RCC 7860 (cell line): ENCODE results near the gene IMMP2L.

Experiments used
- DNase-seq: peaks from one replicate; pipeline ENCODE4 v3.0.0-alpha.2; 2015; ENCODE audit warnings: low spot score
- FAIRE-seq: peaks from 2 replicates; lab custom pipeline; 2012; peaks lifted over from hg19 to GRCh38; lab: Jason Lieb, UNC

Gene IMMP2L

DNA sequence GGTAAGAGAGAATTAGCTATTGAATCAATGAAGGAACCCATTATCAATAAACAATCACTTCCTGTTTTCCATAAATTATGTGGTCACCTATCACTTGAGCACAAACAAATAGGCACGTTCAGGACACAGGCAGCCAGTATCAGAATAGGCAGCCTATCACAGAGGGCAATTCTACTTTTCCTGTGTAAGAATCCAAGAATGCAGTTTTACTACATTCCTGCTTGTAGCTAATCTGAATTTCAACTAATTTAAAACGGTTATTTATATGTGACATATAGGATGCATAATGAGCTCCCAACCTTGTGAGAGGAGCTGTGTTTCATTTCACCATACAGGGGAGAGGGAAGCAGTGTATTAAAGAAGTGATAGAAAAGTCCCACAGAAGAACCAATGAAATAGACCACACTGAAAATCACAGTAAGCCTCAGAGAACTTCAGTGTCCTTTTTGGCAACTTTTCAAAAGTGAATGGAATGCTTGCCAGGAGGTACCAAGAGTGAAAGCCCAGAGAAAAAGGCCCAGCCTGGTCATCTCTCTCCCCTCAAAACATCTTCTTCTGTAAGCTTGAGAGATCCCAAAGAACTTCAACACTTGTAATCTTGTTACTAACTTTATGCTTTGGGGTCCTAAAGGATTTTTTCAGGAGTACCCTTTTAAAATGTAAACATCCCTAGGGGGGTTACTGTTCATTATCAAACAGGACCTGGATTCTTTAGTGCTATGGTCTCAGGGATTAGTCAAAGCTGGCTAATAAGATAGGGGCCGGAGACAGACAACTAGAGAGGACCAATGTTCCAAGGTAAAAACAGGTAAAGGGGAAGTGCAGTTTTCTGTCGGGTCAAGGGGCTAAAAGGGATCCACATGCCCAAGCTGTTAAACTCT is 1.3 kb downstream of the IMMP2L start:
- DNase-seq = peak; percentile 39
- FAIRE-seq = peak; percentile 17

DNA sequence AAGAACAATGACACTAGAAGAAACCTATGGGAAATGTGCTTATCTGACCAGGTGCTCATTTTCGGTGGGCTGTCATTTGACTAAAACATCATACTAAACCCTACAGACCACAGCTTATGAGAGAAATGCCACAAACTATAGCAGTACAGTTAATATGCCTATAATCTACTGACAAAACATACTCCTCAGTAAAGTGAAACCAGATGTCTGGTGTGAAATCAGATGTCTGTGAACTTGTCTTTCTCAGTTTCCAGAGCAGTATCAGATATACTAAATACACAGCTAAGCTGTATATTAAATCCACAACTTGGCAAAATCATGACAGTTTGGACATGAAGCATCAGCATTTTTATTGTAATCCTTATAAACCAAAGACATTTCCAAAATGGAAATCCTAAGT is 3.3 kb downstream of the IMMP2L start:
- no peak for DNase-seq
- no peak for FAIRE-seq

DNA sequence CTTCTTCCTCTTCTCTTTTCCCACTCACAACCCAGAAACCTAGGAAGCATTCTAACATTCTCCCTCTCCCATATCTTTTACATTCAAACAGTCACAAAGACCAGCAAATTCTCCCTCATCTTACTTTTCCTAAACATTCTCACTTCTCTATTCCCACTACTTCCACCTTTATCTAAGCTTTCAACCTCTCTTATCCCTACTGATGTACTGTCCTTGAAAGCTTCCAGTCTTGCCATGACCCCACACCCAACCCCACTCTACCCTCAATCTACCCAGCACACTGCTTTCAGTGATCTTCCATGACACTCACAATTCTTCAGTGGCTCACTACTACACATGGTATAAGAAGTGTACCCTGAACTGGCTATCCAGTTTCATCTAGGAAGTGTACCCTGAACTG is 5.3 kb downstream of the IMMP2L start:
- FAIRE-seq (no peak), DNase-seq (no peak)

DNA sequence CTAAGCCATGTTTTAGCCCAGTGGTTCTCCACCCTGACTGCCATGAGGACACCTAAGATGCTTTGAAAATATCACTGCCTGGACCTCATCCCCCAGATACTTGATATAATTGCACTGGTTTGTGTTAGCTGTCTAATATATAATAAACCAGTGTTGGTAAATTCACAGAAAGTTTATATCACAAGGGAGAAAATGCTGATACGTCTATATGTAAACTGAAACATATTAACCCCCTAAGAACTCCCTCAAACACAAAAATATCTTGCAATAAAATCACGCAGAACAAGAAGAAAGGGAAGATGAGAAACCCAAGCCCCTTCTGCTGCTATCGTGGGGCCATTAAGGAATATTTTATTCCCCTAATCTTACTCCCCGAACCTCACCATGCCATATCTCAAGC is 8.2 kb downstream of the IMMP2L start:
- DNase-seq = no peak
- no peak for FAIRE-seq

DNA sequence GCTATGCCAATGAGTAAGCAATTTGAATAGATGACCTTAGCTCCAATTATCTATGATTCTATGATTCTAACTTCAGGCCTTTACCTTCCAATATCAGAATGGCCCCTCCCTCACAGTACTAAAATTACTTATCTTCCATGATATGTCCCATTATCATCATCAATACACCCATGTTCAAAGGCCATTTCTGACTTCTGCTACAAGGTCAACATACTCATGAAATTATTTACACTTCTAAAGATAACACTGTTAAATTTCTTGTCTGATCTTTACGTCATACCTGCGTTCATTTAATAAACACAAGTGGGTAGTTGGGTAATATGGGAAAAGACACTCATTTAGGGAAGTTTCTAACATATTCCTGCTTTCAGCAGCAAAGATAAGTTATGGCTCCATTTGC is 21.2 kb downstream of the IMMP2L start:
- DNase-seq (no peak), FAIRE-seq (no peak)

DNA sequence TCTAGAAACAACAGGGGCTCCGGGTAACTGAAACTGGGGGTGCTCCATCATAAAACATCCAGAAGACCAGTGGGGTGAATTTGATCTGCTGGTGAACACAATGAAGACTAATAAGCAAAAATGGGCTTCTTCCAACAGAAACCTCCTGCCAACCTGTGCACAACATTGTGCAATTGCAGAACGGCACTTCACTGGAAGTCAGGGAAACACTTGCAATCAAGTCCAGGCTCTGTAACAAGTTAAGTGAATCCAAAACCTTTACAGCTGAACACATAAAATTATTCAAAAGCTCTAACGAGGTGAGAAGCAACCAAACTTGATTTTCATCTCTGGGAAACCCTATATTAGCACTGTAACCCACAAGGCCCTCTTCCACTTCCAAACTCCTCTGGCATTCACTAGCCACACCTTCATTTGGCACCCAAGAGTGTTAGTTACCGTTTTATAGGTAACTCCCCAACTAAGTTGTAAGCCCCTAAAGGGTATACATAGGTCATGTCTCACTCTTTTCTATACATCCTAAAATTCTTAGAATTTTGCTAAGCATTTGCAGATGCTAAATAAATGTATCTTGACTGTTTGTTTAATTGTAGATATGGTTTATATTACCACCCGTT is 22.0 kb downstream of the IMMP2L start:
- DNase-seq (no peak), FAIRE-seq (no peak)

DNA sequence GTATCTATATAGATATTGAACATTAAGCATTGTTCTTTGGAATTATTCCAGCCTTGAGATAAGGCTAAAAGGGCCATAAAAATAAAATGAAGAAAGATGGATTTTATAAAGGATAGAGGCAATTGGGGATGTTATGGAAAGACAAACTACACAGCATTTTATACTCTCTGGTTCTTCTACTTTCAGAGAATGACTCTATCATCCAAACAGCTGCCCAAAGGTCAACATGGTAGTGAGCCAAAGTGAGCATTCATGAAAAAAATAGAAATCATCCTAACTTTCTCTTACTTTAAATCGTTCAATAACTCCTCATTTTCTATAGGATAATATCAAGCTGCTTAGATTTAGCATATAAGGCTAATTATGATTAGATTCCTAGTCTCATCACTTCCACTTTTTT is 25.2 kb downstream of the IMMP2L start:
- FAIRE-seq = no peak
- DNase-seq = no peak

DNA sequence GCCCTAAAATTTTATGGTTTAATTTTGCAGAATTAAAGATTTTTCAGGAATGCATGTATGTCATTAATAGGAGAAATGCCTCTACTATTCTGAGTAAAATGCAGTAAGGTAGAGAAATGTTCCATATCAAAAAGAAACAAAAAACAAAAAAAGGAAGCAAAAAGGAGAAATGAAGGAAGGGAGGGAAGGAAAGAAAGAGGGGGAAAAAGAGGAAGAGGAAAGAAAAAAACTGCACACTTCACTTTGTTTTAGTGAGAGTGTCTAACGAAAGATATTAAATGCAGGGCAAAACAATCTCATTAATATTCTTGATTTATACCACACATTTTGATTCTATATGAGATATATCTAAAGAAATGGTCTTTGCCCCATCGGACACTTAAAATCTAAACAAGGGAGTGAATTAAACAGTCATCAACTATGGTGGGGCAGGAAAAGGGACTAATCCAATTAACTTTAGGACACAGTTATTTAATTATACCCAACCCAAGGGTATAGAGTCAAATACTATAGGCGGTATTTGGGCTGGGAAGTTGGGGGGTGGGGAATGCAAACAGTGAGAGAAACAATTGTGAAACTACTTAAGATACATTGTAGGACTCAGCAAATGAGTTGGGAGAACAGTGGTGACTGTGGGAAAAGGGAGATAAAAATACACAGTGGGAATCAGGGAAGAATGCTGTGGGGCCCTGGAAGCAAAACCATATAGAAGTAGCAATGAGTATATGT is 27.0 kb downstream of the IMMP2L start:
- FAIRE-seq (no peak), DNase-seq (no peak)

DNA sequence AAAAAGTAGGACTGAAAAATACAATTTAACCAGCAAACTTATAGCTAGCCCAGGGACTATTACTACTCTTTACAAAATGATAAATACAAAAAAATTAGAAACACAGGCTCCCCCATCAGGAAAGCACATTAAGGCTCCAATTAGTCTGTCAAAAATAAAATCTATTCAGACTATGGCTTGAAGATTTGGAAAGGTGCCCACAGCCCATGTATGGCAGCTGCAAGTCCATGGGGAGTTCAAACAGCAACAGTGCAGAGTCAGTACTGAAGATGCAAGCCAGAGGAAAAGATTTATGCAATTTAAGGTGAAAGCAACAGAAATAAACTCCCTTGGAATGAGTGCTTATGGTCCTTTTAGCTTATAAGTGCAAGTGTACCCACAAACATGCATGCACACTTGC is 29.7 kb downstream of the IMMP2L start:
- FAIRE-seq (no peak), DNase-seq (no peak)

DNA sequence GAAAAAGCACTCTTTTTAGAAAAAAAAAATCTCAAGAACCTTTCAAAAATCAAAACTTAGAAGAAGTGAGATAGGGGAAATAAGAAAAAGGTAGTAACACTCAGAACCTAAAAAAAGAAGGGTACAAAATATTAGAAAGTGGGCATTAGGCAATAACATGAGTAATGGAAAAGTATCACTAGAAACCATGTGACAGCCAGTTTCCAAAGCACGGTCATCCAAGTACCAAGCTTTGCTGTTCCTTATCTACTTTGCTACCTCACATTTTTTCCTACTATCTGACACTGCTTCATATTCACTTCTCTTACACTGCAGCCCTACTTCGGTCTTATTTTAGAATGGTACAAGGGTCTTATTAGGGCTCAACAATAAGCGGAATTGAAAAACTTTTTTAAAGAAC is 30.3 kb downstream of the IMMP2L start:
- no peak for DNase-seq
- FAIRE-seq = no peak

DNA sequence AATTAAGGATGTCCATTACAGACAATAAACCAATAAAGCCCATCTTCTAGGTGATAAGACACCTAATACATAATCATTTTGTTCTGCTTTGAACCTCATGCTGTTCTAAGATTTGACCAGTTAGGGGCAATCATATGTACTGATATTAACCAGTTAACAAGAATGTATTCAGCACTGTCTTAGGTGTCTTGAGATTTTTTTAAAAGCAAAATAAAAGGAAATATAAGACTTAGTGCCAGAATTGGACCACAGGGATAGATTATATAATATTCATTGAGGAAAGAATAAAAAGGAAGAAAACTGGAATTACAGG is 32.0 kb downstream of the IMMP2L start:
- DNase-seq = no peak
- no peak for FAIRE-seq

DNA sequence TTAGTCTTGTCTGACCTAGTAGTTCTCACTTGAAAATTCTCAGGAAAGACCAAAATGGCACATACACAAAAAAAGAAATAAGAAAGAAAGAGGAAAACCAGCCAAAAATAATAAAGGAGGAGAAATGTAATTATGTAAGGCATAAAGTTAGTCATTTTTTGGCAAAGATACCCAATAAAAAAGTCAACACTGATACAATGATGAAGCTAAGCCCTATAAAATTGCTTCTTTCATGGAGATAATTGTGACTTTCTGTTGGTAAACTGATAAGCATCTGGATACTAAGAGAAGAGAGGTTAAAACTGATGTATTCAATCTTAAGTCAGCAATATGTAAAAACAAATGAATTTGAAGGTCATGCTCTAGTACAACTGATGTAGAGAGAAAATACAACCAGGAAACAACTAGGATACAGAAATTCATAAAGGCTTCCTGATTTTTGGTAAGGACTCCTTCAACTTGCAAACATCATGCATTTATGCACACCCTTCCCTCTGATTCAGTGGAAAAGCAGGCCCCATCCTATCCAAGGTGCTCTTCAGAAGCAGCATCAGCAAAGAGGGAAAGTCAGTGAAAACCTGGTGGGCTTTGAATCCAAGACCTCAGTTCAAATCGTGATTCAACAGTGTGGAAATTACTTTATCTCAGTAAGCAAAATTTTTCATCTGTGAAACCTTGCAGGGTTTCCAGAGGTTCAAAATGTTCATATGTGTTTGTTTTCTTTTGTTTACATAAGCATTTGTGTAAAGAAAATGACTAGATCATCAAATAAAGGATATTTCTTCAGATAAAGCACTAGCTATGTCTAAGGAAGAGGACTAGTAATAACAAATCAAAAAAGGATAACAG is 32.6 kb downstream of the IMMP2L start:
- FAIRE-seq = no peak

DNA sequence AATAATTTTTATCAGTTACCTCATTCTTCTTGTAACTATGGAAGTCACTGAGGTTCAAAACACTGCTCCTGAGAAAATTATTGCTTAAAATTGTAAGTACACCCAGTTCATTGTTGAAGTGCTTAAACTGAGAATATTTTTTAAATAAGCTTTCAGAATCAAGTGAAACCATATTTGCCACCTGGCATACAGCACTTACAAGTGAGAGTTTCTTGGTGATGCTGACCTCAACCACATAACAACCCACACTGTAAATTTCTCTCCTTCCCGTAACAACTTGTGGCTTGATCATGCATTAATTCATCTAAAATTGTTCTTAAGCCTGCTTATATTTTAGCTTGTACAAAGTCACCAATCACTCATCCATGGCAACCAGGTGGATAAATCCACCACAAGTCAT is 34.0 kb downstream of the IMMP2L start:
- FAIRE-seq = no peak
- no peak for DNase-seq

More for the DNA sequence above, 32.6 kb downstream of the IMMP2L start:
- DNase-seq = no peak

DNA sequence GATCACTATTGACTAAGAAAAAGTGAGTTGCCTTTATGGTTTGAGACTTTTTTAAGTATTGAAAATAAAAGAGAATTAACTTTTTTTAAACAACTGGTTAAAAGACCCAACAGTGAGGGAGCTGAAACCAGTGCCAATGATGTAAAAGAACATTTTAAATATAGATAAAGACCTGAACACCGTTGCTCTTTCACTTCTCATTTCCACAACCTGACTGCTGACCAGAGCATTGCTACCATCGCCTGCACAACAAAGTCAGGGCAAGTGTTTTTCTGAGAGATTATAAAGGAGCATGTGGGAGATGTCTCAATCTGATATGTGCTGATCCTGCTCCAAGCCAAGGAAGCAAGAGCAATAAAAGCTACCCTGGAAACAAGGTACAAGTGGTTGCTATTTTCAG is 34.7 kb downstream of the IMMP2L start:
- DNase-seq (no peak), FAIRE-seq (no peak)

DNA sequence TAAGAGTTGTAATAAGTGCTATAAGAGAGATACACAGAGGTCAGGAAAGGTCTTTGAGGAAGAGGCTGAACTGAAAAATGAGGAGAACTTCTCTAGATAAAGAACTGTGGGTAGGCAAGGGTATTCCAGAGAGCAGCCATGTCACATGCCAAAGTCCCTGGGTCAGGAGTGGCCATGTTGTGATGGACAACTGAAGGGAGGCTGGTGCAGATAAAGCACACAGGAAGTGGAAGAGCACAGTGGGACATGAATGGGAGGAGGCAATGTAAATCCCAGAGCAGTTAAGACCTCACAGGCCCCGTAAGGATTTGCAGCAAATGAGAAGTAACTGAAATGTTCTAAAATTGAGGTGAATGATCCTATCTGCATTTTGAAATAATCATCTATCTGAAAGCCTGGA is 37.2 kb downstream of the IMMP2L start:
- no peak for DNase-seq

DNA sequence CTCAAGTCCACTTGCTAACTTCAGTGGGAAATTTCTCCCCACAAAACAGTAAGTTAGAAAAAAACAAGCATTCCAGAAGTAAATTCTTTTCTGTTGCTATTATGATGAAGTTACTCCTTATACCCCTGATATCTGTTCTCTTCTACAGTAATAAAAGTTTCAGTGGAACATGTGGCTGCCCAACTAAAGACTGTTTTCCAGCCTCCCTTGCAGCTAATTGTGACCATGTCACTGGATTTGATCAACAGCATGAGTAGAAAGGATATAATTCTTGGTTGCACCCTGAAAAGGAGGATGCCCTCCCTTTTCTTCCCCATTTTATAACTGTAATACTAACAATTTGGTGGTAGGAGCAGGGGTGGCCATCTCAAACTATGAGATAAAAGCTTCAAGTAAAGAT is 40.6 kb downstream of the IMMP2L start:
- FAIRE-seq (no peak), DNase-seq (no peak)

More for the DNA sequence above, 37.2 kb downstream of the IMMP2L start:
- no peak for FAIRE-seq

DNA sequence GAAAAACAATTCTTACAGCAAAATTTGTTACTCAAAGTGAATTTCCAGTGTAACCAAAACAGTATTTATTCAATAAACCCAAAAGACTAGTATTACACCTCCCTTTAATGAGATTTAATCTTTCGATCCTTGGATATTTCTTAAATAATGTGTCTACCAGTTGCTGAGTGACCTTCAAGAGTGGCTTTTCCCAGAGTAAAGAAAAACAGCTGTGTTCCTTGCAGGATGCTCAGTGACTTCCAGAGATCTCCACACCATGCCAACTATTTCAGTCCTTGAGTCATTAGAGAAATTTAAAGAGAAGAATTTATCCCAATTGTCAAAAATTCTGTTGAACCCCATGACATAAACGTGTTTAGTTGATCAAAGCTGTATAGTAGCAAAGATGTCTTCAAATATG is 44.0 kb downstream of the IMMP2L start:
- FAIRE-seq (no peak), DNase-seq (no peak)

DNA sequence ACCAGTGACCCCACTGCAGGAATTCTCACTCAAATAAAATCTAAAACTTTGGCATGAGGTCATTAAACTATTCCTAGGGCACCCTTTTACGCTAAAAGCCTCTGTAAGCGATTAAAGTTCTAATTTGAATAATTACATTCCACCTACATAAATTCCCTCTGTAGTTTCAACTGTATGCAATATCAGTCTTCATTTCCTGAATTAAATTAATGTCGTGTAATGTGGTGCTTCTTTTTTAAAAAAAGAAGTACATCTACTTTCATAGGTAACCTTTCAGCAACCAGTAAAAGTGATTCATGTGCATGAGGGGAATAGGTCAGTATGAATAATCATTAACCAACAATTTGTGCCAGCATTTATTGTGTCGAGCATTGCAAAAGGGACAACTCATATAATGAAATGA is 44.7 kb downstream of the IMMP2L start:
- FAIRE-seq = peak; percentile 97

DNA sequence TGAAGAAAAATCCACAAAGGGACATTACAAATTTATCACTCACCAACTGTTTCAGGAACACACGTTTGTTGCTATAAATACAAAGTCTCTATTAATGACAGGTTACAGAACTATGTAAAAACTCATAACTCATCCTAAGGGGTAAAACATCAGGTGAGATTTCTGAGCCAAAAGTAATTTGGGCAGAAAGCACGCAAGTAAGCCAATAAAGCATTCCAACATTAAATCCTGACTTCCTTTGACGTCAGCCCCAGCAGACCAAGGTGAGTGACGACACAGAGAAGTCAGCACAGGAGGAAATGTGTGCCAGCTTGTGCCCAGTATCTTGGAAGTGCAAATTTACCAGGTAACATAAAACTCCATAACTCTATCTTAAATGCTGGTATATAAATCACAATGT is 45.7 kb downstream of the IMMP2L start:
- FAIRE-seq = no peak
- DNase-seq = peak; percentile 16

More for the DNA sequence above, 44.7 kb downstream of the IMMP2L start:
- peak; percentile 67 for DNase-seq

DNA sequence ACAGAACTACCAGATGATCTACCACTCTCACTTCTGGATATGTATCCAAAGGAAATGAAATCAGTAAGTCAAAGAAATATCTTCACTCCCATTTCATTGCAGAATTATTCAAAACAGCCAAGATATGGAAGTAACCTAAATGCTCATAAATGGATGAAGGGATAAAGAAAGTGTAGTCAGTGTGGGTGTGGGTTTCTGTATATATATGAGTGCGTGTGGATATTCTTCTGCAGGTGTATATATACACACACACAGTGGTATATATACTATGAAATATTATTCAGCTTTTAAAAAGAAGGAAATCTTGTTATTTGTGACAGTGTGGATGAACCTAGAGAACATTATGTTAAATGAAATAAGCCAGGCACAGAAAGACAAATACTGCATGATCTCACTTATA is 48.7 kb downstream of the IMMP2L start:
- FAIRE-seq = no peak
- no peak for DNase-seq

DNA sequence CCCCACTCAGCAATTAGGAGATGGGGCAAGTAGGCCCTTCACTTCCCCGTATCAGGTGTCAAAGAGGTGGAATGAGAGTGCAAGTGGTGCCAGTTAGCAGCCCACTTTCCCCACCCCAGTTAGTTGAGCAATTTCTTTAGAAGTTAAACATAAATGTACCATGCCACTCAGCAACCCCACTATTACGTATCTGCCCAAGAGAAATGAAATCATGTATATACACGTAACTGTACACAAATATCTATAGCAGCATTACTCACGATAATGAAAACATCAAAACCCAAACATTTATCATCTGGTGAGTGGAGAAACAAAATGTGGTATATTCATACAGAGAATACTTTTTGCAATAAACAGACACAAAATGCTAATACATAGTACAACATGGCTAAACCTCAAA is 50.4 kb downstream of the IMMP2L start:
- FAIRE-seq (no peak), DNase-seq (no peak)
